ENCODE results near the gene S100A10. TPM values are rescaled to one million over a fixed set of nuclear protein-coding genes. Genes with fewer than 3 reads are reported as not detected.

Gene S100A10
- total RNA-seq, 1 experiment from 2014 or later: 161 TPM

GRCh38 chr1:152022474-152022873 lies 28.8 kb upstream of the S100A10 start:
- ATAC-seq (no peak), DNase-seq (ENCODE audit: low spot score) (no peak)
- ChIA-PET CTCF (interaction anchor here (1.1 to 1.2 kb wide), 2 partner anchors 9 to 22 kb away, joined by 4 to 5 read pairs; no protein-coding TSS in a partner anchor), POLR2A (no interaction called here)
- no peak for TF ChIP-seq ZNF263 (CRISPR knock-in tag; IDR thresholded peaks at IDR 0.05; ENCODE audit: low read depth)
- TF ChIP-seq FOXK1 (CRISPR knock-in tag; IDR thresholded peaks at IDR 0.05): no peak
- TF ChIP-seq GRHL2 (CRISPR knock-in tag; IDR thresholded peaks at IDR 0.05; ENCODE audit: insufficient replicate concordance, severe bottlenecking): no peak
- TF ChIP-seq NFE2L1 (CRISPR knock-in tag; IDR thresholded peaks at IDR 0.05): no peak
- Mint-ChIP-seq H3K4me1 (peaks cover 29% of the 10 kb centered on the region), H3K27me3 (ENCODE audit: low read depth) (no peaks in the 10 kb centered on the region; the same call in 1 of the 2 replicates), H3K27ac (no peak overlapping the region), H3K4me3 (no peak overlapping the region), H3K9me3 (peaks cover 3% of the 10 kb centered on the region), H3K36me3 (no peaks in the 10 kb centered on the region)

- ATAC-seq (no peak), DNase-seq (ENCODE audit: low spot score) (no peak)
- POLR2A ChIA-PET: no interaction called here
- Mint-ChIP-seq H3K27me3 (ENCODE audit: low read depth) (no peaks in the 10 kb centered on the region; the same call in 1 of the 2 replicates), H3K4me1 (peaks cover 32% of the 10 kb centered on the region), H3K27ac (no peak overlapping the region), H3K36me3 (no peaks in the 10 kb centered on the region), H3K4me3 (no peak overlapping the region), H3K9me3 (peaks cover 6% of the 10 kb centered on the region)
- TF ChIP-seq, protein P1, sequence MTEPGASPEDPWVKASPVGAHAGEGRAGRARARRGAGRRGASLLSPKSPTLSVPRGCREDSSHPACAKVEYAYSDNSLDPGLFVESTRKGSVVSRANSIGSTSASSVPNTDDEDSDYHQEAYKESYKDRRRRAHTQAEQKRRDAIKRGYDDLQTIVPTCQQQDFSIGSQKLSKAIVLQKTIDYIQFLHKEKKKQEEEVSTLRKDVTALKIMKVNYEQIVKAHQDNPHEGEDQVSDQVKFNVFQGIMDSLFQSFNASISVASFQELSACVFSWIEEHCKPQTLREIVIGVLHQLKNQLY (CRISPR knock-in tag; IDR thresholded peaks at IDR 0.05): no peak
- TF ChIP-seq TEAD4 (CRISPR knock-in tag; IDR thresholded peaks at IDR 0.05) (no peak), JAZF1 (CRISPR knock-in tag; IDR thresholded peaks at IDR 0.05) (no peak), ZSCAN18 (CRISPR knock-in tag; IDR thresholded peaks at IDR 0.05) (no peak), CREM (CRISPR knock-in tag; IDR thresholded peaks at IDR 0.05) (no peak), ZNF263 (CRISPR knock-in tag; IDR thresholded peaks at IDR 0.05; ENCODE audit: low read depth) (no peak), TP53 (CRISPR knock-in tag; IDR thresholded peaks at IDR 0.05) (no peak), ELF4 (CRISPR knock-in tag; IDR thresholded peaks at IDR 0.05; ENCODE audit: low read depth) (no peak), RELA (CRISPR knock-in tag; IDR thresholded peaks at IDR 0.05; ENCODE audit: borderline replicate concordance) (no peak)
- TF ChIP-seq, protein P2, sequence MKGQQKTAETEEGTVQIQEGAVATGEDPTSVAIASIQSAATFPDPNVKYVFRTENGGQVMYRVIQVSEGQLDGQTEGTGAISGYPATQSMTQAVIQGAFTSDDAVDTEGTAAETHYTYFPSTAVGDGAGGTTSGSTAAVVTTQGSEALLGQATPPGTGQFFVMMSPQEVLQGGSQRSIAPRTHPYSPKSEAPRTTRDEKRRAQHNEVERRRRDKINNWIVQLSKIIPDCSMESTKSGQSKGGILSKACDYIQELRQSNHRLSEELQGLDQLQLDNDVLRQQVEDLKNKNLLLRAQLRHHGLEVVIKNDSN (CRISPR knock-in tag; IDR thresholded peaks at IDR 0.05): no peak
- CTCF ChIA-PET: interaction anchor here (1.1 to 1.2 kb wide), 2 partner anchors 21 to 29 kb away, joined by 3 to 5 read pairs; no protein-coding TSS in a partner anchor
Measured at GRCh38 chr1:152021569-152021968, 27.9 kb upstream of the S100A10 start.

DNA sequence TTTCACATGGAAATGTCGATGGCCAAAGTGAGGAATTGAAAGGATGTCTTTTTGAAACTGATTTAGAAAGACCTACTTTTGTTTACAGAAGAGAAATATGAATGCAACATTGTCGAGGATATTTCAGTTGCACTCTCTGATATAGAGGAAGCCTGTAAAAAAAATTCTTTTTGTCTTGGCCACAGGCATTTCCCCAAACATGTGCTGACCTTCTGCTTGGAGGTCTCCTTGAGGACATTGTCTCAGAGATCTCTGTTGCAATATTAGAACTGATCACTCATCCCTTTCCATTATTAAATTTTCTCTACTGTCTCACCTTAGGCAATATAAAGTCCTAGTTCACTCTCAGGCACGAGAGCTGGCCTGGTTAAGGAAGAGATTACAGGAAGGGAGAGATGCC lies 27.2 kb upstream of the S100A10 start:
- Mint-ChIP-seq H3K4me1 (peaks cover 33% of the 10 kb centered on the region), H3K27me3 (ENCODE audit: low read depth) (no peaks in the 10 kb centered on the region; the same call in 1 of the 2 replicates), H3K27ac (no peak overlapping the region), H3K4me3 (no peak overlapping the region), H3K36me3 (no peaks in the 10 kb centered on the region), H3K9me3 (peaks cover 6% of the 10 kb centered on the region)
- ChIA-PET POLR2A (no interaction called here), CTCF (no interaction called here)
- DNase-seq (ENCODE audit: low spot score): no peak
- no peak for ATAC-seq
- no peak for TF ChIP-seq SP1 (CRISPR knock-in tag; conservative IDR thresholded peaks at IDR 0.05)
- no peak for TF ChIP-seq NR2C2 (CRISPR knock-in tag; IDR thresholded peaks at IDR 0.05)
- no peak for TF ChIP-seq CREM (CRISPR knock-in tag; IDR thresholded peaks at IDR 0.05)
- TF ChIP-seq HMGA2 (CRISPR knock-in tag; IDR thresholded peaks at IDR 0.05): no peak
- TF ChIP-seq, protein P3, sequence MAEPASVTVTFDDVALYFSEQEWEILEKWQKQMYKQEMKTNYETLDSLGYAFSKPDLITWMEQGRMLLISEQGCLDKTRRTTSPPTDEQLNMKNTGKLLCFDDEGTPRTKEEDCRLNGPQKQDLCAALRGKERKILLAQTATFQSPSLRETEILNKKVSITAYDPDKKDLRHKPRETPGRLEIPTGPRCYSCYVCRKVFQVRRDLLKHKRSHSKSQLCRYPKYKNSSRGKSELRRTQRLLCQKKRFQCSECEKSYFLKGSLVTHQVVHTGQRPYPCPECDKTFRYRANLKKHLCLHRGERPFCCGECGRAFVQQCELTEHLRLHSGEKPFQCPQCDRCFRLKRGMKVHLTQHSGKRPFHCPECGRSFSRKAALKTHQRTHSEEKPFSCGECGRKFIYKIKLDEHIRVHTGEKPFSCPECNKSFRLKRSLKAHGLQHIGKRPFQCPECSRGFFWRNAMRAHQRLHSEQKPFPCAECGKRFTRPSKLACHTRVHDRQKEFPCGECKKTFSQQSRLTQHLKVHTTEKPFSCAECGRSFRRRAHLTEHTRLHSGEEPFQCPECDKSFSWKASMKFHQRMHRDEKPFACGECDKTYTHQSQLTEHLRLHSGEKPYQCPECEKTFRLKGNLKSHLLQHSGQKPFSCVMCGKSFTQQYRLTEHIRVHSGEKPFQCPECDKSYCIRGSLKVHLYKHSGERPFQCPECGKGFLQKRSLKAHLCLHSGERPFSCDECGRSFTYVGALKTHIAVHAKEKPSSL (CRISPR knock-in tag; conservative IDR thresholded peaks at IDR 0.05): no peak
- no peak for TF ChIP-seq ESRRA (CRISPR knock-in tag; IDR thresholded peaks at IDR 0.05; ENCODE audit: borderline replicate concordance)
- no peak for TF ChIP-seq MXD4 (CRISPR knock-in tag; IDR thresholded peaks at IDR 0.05; ENCODE audit: borderline replicate concordance)
- no peak for TF ChIP-seq ZBTB21 (CRISPR knock-in tag; IDR thresholded peaks at IDR 0.05; ENCODE audit: borderline replicate concordance)
- no peak for TF ChIP-seq ETV6 (CRISPR knock-in tag; IDR thresholded peaks at IDR 0.05)
- TF ChIP-seq GRHL2 (CRISPR knock-in tag; IDR thresholded peaks at IDR 0.05; ENCODE audit: insufficient replicate concordance, severe bottlenecking): no peak
- no peak for TF ChIP-seq ZNF532 (CRISPR knock-in tag; IDR thresholded peaks at IDR 0.05; ENCODE audit: borderline replicate concordance)

Data from WTC11 (cell line).